Hepatocyte (in vitro differentiated cells): ENCODE measurements around the gene SKIL. TPM values are rescaled to one million over a fixed set of nuclear protein-coding genes. Genes with fewer than 3 reads are reported as not detected.
"Not testable (repeated sequence)": the region's sequence is repeated elsewhere in the genome, so short reads cannot be mapped to it uniquely, and the experiment has no call there.

ENCODE experiments used
- DNase-seq: peaks from one replicate; pipeline ENCODE4 v3.0.0-alpha.2; 2016; ENCODE audit warnings: low spot score
- H2AFZ ChIP-seq: fragments of 200-600 bp; sonication (generic); 2 replicates; pipeline ENCODE4 v1.6.0; 2016; ENCODE audit warnings: antibody characterized with exemption, mild to moderate bottlenecking
- H3K27ac ChIP-seq: fragments of 200-600 bp; sonication (generic); 2 replicates; pipeline ENCODE4 v1.5.1; 2016; ENCODE audit warnings: mild to moderate bottlenecking
- H3K27me3 ChIP-seq: fragments of 200-600 bp; sonication (generic); 2 replicates; pipeline ENCODE4 v1.6.1; 2016
- H3K36me3 ChIP-seq: fragments of 200-600 bp; sonication (generic); replicated peaks from 2 replicates; pipeline ENCODE4 v1.5.1; 2016; ENCODE audit warnings: low read depth; ENCODE audit not compliant: insufficient read depth
- H3K4me1 ChIP-seq: fragments of 200-600 bp; sonication (generic); 2 replicates; pipeline ENCODE4 v1.5.1; 2016; ENCODE audit warnings: mild to moderate bottlenecking, moderate library complexity; ENCODE audit not compliant: insufficient read depth
- H3K4me2 ChIP-seq: fragments of 200-600 bp; sonication (generic); 2 replicates; pipeline ENCODE4 v1.6.0; 2016
- H3K4me3 ChIP-seq: fragments of 200-600 bp; sonication (generic); 2 replicates; pipeline ENCODE4 v1.5.1; 2016; ENCODE audit warnings: mild to moderate bottlenecking
- H3K79me2 ChIP-seq: fragments of 200-600 bp; sonication (generic); 2 replicates; pipeline ENCODE4 v1.6.0; 2017; ENCODE audit warnings: mild to moderate bottlenecking
- H3K9me2 ChIP-seq: fragments of 200-600 bp; sonication (generic); replicated peaks from 2 replicates; pipeline ENCODE4 v1.6.0; 2017; ENCODE audit warnings: mild to moderate bottlenecking; ENCODE audit not compliant: insufficient read depth
- H3K9me3 ChIP-seq: fragments of 200-600 bp; sonication (generic); 2 replicates; pipeline ENCODE4 v1.5.1; 2016; ENCODE audit warnings: low read depth, mild to moderate bottlenecking
- H4K20me1 ChIP-seq: fragments of 200-600 bp; sonication (generic); 2 replicates; pipeline ENCODE4 v1.6.0; 2016; ENCODE audit warnings: mild to moderate bottlenecking; ENCODE audit not compliant: insufficient read depth, poor library complexity, severe bottlenecking
- CTCF ChIP-seq: fragments of 200-600 bp; sonication (generic); IDR thresholded peaks from 2 replicates; pipeline ENCODE4 v1.5.1; 2016; ENCODE audit warnings: antibody characterized with exemption, mild to moderate bottlenecking; ENCODE audit not compliant: poor library complexity
- EZH2 ChIP-seq: fragments of 200-600 bp; sonication (generic); IDR thresholded peaks from 2 replicates; pipeline ENCODE4 v1.6.1; 2016; ENCODE audit warnings: antibody characterized with exemption, mild to moderate bottlenecking, borderline replicate concordance
- EZH2phosphoT487 ChIP-seq: fragments of 200-600 bp; sonication (generic); IDR thresholded peaks from one replicate; pipeline ENCODE4 v1.6.1; 2018; ENCODE audit warnings: antibody characterized with exemption, mild to moderate bottlenecking, low read depth, moderate library complexity; ENCODE audit not compliant: unreplicated experiment, severe bottlenecking
- WGBS: methylation state at CpG from one replicate; pipeline ENCODE4 v1.1.6; 2016; ENCODE audit warnings: low lambda C conversion rate; ENCODE audit errors: missing lambda C conversion rate; 5-methylcytosine and 5-hydroxymethylcytosine counted together
- polyA plus RNA-seq: library from polyadenylated mRNA; unstranded; fragments of >200 nt; fragmentation: Nextera tagmentation; extraction: Ambion mirVana; gene quantifications from 2 replicates; pipeline ENCODE4 v1.2.1, GENCODE V29; 2016
- total RNA-seq: library from RNA; depleted of rRNA; stranded (reverse); fragments of >200 nt; gene quantifications from 2 replicates; pipeline ENCODE4 v1.2.3, GENCODE V29; 2014

Gene SKIL
- total and polyA plus RNA-seq, 2 experiments from 2014 or later: 28.9 to 87.5 TPM

DNA sequence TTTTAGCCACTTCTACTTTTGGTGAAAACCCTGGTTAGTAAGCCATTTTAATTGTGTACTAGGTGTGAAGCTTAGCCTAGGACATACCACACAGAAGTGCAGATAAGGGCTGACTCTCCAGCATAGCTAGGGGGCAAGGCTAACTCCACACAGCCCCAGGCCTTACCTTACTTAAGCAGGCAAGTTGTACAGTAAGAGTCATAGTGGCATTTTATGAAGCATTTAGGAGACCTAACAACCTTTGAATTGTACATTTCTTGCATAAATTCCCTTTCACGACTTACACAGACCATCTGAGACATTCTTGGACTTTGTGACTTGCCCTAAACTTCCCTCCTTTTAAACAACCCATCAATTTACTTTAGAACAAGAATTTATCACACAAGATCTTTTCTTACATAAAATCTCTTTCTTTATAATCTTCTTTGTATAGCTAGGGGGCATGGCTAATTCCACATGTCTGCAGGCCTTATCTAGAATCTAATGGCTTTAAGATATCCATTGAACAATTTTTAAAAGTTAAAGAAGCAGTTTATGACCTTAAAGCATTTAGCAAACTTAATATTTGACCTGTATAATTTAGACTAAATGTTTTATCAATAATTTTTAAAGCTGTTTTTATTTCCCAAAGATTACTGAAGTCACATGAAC lies 18.7 kb upstream of the SKIL start:
- no peaks in the 10 kb centered on the region for H3K36me3 ChIP-seq
- no peak overlapping the region for H3K4me3 ChIP-seq
- no peak overlapping the region for H2AFZ ChIP-seq
- TF ChIP-seq CTCF (no peak), EZH2 (no peak), EZH2phosphoT487 (no peak)
- no peaks in the 10 kb centered on the region for H4K20me1 ChIP-seq
- H3K27ac ChIP-seq: no peak overlapping the region
- no peak overlapping the region for H3K4me2 ChIP-seq
- 92% methylated on average over 1 of the region's 1 CpG for WGBS
- H3K4me1 ChIP-seq: no peaks in the 10 kb centered on the region
- no peaks in the 10 kb centered on the region for H3K27me3 ChIP-seq
- H3K9me2 ChIP-seq: no peaks in the 10 kb centered on the region
- no peaks in the 10 kb centered on the region for H3K79me2 ChIP-seq
- H3K9me3 ChIP-seq: no peaks in the 10 kb centered on the region
- no peak for DNase-seq

GRCh38 chr3:170342273-170342672 lies 15.2 kb upstream of the SKIL start:
- not testable (repeated sequence) for H3K4me3 ChIP-seq, H3K9me2 ChIP-seq, H3K79me2 ChIP-seq, DNase-seq, H3K4me2 ChIP-seq, H3K27me3 ChIP-seq, H4K20me1 ChIP-seq, H3K4me1 ChIP-seq, H2AFZ ChIP-seq, H3K27ac ChIP-seq, H3K36me3 ChIP-seq, H3K9me3 ChIP-seq
- WGBS: 99% methylated on average over 9 of the region's 9 CpGs

GRCh38 chr3:170343859-170344258 lies 13.7 kb upstream of the SKIL start:
- not testable (repeated sequence) for H3K9me2 ChIP-seq, H2AFZ ChIP-seq, H3K79me2 ChIP-seq, H3K27me3 ChIP-seq, H4K20me1 ChIP-seq, H3K36me3 ChIP-seq, H3K9me3 ChIP-seq, H3K4me1 ChIP-seq, DNase-seq, H3K4me3 ChIP-seq
- Histone ChIP-seq H3K4me2 (peak overlapping the region; percentile 34), H3K27ac (peak overlapping the region; percentile 90)
- WGBS: 43% methylated on average over 6 of the region's 6 CpGs

GRCh38 chr3:170344971-170345370 lies 12.5 kb upstream of the SKIL start:
- H3K27me3 ChIP-seq: no peaks in the 10 kb centered on the region
- no peak for TF ChIP-seq EZH2phosphoT487
- TF ChIP-seq CTCF: no peak
- TF ChIP-seq EZH2: no peak
- H3K9me3 ChIP-seq: no peaks in the 10 kb centered on the region
- H3K9me2 ChIP-seq: no peaks in the 10 kb centered on the region
- H3K4me3 ChIP-seq: no peak overlapping the region
- H3K4me1 ChIP-seq: no peaks in the 10 kb centered on the region
- H3K27ac ChIP-seq: peak overlapping the region; percentile 3
- DNase-seq: no peak
- H4K20me1 ChIP-seq: no peaks in the 10 kb centered on the region
- 100% methylated on average over 4 of the region's 4 CpGs for WGBS
- no peaks in the 10 kb centered on the region for H3K79me2 ChIP-seq
- no peaks in the 10 kb centered on the region for H3K36me3 ChIP-seq
- no peak overlapping the region for H3K4me2 ChIP-seq
- H2AFZ ChIP-seq: no peak overlapping the region
